Esophagus squamous epithelium (tissue), 4 donors: ENCODE measurements around the gene TMEM119.

Source experiments
- POLR2A ChIP-seq, 4 donors: fragments of 450-650 bp; IDR thresholded peaks; one replicate each; pipeline ENCODE4 v1.6.1; 2017; ENCODE audit warnings: antibody characterized with exemption in 4 of 4, mild to moderate bottlenecking in 4 of 4, moderate library complexity in 3 of 4
- TF ChIP-seq, protein P1 (sequence below), 6 experiments: fragments of 450-650 bp in 4 of 6; fragments of 200-600 bp in 2 of 6; sonication (generic) in 2 of 6; IDR thresholded peaks; one replicate each; pipeline ENCODE4 v1.5.1; 2016 to 2019; ENCODE audit warnings: antibody characterized with exemption in 6 of 6, mild to moderate bottlenecking in 4 of 6, moderate library complexity in 4 of 6

DNA sequence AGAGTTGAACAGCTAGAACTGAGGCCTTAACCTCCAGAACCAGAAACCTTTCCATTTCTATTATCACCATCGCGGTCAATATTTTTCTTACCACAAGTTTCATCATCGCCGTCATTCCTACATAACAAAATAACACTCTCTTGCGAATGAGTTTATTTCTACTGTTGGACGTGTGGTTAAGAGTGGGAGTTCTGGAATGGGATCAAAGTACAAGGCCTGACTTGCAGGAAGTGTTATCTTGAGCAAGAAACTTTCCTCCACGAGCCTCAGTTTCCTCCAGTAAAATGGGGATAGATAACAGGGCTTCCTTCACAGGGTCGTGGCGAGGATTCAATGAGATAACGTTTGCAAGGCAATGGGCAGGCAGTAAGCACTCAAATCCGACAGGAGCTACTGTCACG is 37.6 kb downstream of the TMEM119 start:
- no peak for TF ChIP-seq POLR2A (IDR thresholded peaks at IDR 0.05)
- TF ChIP-seq, protein P1, sequence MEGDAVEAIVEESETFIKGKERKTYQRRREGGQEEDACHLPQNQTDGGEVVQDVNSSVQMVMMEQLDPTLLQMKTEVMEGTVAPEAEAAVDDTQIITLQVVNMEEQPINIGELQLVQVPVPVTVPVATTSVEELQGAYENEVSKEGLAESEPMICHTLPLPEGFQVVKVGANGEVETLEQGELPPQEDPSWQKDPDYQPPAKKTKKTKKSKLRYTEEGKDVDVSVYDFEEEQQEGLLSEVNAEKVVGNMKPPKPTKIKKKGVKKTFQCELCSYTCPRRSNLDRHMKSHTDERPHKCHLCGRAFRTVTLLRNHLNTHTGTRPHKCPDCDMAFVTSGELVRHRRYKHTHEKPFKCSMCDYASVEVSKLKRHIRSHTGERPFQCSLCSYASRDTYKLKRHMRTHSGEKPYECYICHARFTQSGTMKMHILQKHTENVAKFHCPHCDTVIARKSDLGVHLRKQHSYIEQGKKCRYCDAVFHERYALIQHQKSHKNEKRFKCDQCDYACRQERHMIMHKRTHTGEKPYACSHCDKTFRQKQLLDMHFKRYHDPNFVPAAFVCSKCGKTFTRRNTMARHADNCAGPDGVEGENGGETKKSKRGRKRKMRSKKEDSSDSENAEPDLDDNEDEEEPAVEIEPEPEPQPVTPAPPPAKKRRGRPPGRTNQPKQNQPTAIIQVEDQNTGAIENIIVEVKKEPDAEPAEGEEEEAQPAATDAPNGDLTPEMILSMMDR (IDR thresholded peaks at IDR 0.05): no peak
